Measurements from ENCODE around the gene ESR2. TPM values are rescaled to one million over a fixed set of nuclear protein-coding genes. Genes with fewer than 3 reads are reported as not detected.
"Not testable (repeated sequence)": the region's sequence is repeated elsewhere in the genome, so short reads cannot be mapped to it uniquely, and the experiment has no call there.

ESR2 gene
- polyA plus RNA-seq (ENCODE audit: insufficient read length) = 2.0 TPM
- long read RNA-seq, donor 1 = 0 reads
- long read RNA-seq, donor 2 = 0 reads
- long read RNA-seq, donor 3 = 0 reads
- long read RNA-seq, donor 4 = 0 reads
- long read RNA-seq, donor 5 = 0 reads
- long read RNA-seq, donor 6 = 0 reads
- long read RNA-seq, donor 7 = 0 reads
- long read RNA-seq, donor 8 = 0 reads

DNA sequence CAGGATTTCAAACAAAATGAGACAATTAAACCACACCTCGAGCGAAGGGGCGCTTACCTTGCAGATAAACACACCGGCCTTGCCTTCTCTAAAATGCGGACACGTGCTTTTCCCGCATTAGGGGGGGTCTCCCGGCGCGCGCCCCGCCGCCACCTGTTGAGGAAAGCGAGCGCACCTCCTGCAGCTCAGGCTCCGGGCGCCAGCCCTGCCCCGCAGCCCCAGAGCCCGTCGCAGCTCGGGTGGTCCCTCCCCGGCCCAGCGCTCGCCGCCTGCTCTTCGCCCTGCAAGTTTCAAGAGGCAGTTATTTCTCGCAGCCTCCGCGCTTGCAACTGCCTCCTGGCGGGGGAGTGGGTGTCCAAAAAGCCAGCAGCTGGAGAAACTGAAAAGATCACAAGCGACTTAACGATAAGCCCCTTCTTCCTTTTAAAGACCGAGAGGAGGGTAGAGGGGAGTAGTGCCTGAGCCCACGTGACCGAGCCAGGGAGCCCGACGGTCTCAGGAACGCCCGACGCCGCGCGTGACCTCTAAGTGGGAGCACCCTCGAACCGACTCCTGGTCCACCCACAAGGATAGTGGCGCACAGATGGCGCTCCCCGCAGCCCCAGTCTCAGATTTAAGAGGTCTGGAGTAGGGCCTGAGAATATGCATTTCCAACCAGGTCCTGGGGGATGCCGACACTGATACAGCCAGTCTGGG, at the start of gene ESR2:
ESR2 (minus strand) TSS at position 396 of the 696 bp plus-strand sequence. CDS start 11,386 bp downstream, outside the sequence.
- DNase-seq = peak; percentile 36

GRCh38 chr14:64340560-64341196, 46.5 kb upstream of the ESR2 start:
- no peak for DNase-seq

DNA sequence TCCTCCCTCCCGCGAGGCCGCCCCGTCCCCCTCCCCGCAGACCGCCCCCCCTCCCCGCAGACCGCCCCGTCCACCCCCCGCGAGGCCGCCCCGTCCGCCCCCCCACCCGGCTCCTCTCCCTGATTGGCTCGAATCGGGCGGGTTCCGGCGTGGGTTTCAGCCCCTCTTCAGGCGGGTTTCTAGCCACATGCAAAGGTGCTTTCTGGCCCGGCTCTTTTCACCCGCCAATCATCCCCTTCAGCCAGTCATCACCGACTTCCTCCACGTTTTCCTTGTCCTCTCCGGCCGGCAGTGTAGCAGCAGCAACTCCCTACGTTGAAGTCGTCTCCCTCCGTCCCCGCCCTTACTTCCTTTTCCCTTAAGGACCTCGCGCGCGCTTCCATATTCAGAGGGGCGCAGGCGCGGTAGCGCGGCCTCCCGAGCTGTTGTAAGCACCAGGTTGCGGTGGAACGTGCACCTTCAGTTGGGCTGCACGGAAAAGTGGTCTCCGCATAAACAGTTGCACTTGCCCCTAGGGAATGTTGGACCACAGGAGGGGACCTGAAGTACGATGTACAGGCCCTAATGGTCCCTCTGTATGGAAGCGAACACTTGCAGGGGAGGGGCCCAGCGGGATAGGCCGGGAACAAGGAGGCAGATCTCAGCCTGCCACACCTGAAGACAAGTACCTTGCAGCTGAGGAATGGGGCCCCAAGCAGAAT, 44.6 kb upstream of the ESR2 start:
- DNase-seq = peak; percentile 97

- peak; percentile 68 for DNase-seq
These were observed 43.9 kb upstream of the ESR2 start for GRCh38 chr14:64337888-64338615.

DNA sequence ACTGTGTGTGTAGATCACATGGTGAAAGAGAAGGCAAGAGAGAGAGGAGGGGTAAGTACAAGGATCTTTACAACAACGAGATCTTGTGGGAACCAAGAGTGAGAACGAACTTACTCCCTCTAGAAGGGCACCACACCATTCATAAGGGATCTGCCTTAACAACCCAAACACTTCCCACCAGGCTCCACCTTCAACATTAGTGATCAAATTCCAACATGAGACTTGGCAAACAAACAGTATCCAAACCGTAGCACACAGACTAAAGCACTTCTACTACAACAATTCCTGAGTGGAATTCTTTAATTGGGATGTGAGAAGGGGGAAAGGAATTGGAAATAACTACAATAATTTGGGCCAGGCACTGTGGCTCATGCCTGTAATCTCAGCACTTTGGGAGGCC, 35.0 kb upstream of the ESR2 start:
- DNase-seq = no peak

DNA sequence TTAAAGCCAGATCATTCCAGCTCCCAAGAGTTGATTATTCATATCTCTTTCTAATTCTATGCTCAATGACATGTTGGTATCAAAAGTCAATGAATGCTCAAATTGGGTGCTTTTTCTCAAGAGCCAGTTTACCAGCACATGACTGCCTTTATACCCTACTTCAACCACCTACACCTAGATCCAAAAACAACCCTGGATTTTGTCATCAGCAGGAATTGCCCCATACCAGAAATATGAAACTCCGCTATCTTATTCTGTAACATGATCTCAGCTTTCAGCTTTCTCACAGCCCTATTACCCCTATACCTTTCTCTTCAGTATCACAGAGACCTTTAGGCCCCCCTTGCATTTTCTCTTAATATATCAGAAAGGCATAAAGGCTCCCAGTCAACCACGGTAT, 32.3 kb upstream of the ESR2 start:
- no peak for DNase-seq

- DNase-seq = no peak
These were observed 30.7 kb upstream of the ESR2 start for GRCh38 chr14:64324895-64325294.

GRCh38 chr14:64324461-64324860, 30.3 kb upstream of the ESR2 start:
- no peak for DNase-seq

GRCh38 chr14:64320362-64320761, 26.2 kb upstream of the ESR2 start:
- not testable (repeated sequence) for DNase-seq

GRCh38 chr14:64318695-64319094, 24.5 kb upstream of the ESR2 start:
- DNase-seq = not testable (repeated sequence)

- peak; percentile 79 for DNase-seq
These were observed 9.3 kb upstream of the ESR2 start for GRCh38 chr14:64303471-64303917.

DNA sequence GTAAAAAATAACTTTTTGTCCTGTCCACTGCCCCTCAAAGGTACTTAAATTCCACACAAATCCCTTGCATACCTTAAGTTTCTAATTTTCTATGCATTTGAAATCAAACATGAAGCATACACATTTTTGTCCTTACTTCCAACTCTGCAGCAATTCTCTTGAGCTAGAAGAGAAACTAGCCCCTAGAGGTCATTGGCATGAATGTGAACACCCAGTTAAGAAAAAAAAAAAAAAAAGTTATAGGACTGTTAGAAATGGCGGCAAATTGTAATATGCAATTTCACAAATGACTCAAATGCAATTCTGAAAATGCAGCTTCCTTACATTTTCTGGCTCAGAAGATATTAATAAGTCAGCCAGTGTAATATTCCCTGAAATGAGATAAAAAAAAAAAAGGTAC, 4.6 kb upstream of the ESR2 start:
- DNase-seq = no peak

GRCh38 chr14:64296561-64296960, 2.4 kb upstream of the ESR2 start:
- DNase-seq = no peak

DNA sequence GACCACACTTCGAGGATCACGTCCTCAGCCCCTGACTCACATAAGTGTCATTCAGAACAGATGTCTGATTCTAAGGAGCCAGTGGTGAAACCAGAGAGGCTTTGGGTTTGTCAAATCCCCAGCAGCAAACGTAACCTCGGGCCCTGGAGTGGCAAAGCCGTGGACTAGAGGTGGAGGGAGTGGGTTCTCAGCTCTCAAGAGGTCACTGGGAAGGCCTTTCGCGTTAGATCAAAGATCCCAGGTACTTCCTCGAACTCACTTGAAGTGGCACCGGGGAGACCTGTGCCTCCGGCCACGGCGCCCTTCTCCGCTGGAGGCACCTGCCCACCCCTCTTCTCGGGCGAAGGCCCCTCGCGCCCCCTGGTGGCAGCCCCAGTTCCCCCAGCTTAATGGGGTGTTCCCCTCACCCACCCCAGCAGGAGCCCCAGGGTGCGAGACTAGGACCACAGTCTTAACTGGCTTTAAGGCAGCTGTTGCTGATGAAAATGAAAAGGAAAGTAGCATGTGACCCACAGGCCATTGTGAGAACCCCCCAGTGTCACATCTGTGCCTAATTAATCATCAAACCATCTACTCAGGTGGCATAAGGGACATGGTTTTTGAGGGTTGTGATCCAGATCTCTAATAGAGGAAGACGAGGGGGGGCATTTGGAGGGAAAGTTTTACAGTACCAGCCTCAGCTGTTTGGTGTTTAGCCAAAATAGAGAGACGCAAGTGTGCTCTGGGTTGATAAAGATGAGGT, 672 bp upstream of the ESR2 start:
- peak; percentile 24 for DNase-seq

DNA sequence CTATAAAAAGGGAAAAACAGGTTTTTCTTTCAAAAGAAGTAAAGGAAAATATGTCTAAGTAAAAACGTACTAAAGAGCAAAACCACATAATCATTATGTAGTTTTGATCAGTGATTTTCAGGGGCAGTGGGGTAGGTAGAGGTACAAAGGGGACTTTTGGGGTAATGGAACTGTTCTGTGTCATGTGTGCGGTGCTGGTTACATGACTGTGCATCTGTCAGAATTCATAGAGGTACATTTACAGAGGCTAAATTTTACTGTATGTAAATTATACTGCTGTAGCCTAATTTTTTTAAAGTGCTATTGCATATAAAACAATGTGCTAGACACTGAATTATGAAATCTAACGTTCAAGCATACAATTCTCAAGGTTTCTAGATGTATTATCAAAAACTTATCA, 2.0 kb downstream of the ESR2 start:
- DNase-seq = no peak

DNA sequence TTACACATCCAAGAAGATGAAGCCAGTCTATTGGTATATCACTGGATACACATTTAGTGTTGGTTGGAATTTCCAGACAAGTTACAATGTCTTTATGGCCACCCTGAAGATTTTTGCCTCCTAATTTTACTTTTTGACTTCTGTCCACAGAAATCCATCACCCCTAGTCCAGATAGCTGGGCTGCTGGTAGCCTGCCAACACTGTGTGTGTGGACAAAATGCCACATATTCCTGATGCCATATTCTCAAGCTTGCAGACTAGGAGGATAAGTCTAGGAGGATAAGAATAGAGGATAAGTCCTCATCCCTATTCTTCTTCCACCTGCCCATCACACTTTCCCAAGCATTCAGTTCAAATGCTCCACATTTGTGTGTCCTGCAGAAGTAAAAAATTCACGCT, 4.6 kb downstream of the ESR2 start:
- no peak for DNase-seq

DNA sequence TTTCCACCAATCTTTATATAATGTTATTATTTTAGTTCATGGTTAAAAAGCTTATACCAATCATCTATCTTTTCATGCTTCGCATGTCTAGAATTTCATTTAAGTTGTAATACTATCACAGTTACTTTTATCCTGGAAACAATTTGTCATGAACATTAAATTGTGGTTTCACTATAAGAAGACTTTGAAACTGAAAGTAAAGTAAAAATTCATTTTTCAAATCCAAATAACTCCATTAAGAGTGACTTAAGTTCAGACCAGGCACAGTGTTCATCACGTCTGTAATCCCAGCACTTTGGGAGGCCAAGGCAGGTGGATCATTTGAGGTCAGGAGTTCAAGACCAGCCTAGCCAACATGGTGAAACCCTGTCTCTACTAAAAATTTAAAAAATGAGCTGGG, 12.4 kb downstream of the ESR2 start:
- no peak for DNase-seq

DNA sequence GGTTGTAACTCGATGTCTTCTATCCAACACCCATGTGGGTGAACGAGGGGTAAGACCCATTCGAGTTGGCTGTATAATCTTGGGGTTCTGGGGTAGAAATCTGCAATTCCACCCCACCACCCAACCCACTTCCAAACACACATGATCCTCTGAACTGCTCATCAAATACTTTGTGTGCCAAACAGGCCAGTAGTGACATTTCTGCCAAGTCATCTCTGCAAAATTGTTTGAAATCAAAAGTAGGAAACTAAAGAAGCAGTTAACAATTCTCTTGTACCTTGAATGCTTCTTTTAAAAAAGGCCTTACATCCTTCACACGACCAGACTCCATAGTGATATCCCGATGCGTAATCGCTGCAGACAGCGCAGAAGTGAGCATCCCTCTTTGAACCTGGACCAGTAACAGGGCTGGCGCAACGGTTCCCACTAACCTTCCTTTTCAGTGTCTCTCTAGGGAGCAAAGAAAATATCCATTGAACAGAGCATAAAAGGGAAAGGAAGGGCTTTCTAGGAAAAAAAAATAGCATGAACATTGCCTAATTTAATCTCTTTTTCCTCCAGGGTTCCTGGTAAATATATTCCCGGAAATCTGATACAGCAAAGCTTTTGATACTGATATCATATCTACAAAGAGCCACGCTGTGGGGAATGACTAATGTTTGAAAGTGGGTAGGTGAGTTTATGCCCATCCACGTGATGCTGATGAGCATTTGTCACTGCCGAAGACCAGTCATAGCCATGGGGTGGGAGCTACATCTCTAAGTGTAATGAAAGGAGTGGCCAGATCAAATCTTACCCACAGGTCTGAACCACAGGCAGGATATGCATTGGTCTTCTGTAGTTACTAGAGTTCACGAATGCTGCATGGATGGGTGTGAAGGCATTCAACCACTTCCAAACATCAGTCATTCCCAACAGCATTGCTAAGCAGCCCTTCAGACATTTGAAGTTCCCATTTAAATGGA, 14.2 kb downstream of the ESR2 start:
- no peak for DNase-seq

DNA sequence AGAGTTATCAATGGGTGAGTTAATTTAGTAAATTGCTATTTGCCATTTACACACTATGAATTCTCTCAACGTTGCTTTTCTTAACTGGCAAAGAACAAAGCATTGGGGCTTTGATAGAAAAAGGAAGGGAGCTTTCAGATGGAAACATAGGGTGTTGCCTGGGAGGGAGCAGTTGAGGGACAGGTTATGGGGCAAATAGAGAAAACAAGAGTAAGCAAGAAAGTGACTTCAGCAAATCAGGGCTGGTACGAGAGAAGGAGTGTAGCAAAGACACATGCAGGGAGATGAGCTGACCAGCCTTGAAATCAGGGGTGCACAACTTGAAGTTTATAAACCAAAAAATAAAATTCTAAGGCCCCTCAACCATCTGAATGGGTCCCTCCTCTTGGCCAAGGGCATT, 15.7 kb downstream of the ESR2 start:
- DNase-seq = no peak

- no peak for DNase-seq
These were observed 22.2 kb downstream of the ESR2 start for GRCh38 chr14:64272019-64272418.

All from left kidney (tissue), 8 donors.